ENCODE results near the gene STARD4. TPM values are rescaled to one million over a fixed set of nuclear protein-coding genes. Genes with fewer than 3 reads are reported as not detected.
A peak's percentile ranks its signal among the peaks of the same experiment; 100 is the strongest.

The STARD4 gene
- total and polyA plus RNA-seq, 2 of the 13 experiments (the other 11 are each of a cell fraction or from before 2014, with no cell fraction given) = 27.4 to 66.9 TPM

- TF ChIP-seq POGK (CRISPR knock-in tag; conservative IDR thresholded peaks at IDR 0.05) (peak; percentile 70), SP2 (CRISPR knock-in tag; IDR thresholded peaks at IDR 0.05) (peak; percentile 80), KMT2A (CRISPR knock-in tag; IDR thresholded peaks at IDR 0.05) (peak; percentile 94; the same call in 1 of the 2 replicates), ESRRA (CRISPR knock-in tag; IDR thresholded peaks at IDR 0.05; ENCODE audit: low read depth) (no peak; the same call in 1 of the 2 replicates), FOXP4 (CRISPR knock-in tag; IDR thresholded peaks at IDR 0.05) (peak; percentile 40; the same call in 1 of the 2 replicates), ZNF143 (CRISPR knock-in tag; IDR thresholded peaks at IDR 0.05) (no peak; the same call in 1 of the 2 replicates), SOX5 (CRISPR knock-in tag; IDR thresholded peaks at IDR 0.05; ENCODE audit: borderline replicate concordance) (no peak; the same call in 1 of the 2 replicates), JUNB (CRISPR knock-in tag; IDR thresholded peaks at IDR 0.05; ENCODE audit: borderline replicate concordance) (0 out of 2 replicates have a peak, but pooled peaks have one; percentile 20), DNMT3B (CRISPR knock-in tag; conservative IDR thresholded peaks at IDR 0.05) (0 out of 2 replicates have a peak, but pooled peaks have one; percentile 53), PREB (CRISPR knock-in tag; IDR thresholded peaks at IDR 0.05) (0 out of 2 replicates have a peak, but pooled peaks have one; percentile 18), SKI (IDR thresholded peaks at IDR 0.05; ENCODE audit: partially characterized antibody) (peak; percentile 72), SALL1 (CRISPR knock-in tag; IDR thresholded peaks at IDR 0.05) (peak; percentile 53), KLF16 (CRISPR knock-in tag; IDR thresholded peaks at IDR 0.05) (peak in 1 of 2 experiments; percentile 80; a peak in 2 of 4 replicates), ZNF572 (CRISPR knock-in tag; IDR thresholded peaks at IDR 0.05) (0 out of 2 replicates have a peak, but pooled peaks have one; percentile 11), HDAC2 (CRISPR knock-in tag; IDR thresholded peaks at IDR 0.05) (peak; percentile 28; the same call in 1 of the 2 replicates), ZNF782 (CRISPR knock-in tag; IDR thresholded peaks at IDR 0.05; ENCODE audit: borderline replicate concordance) (no peak), ISX (CRISPR knock-in tag; conservative IDR thresholded peaks at IDR 0.05) (peak; percentile 67), MXD3 (CRISPR knock-in tag; IDR thresholded peaks at IDR 0.05) (peak; percentile 75), RBM39 (IDR thresholded peaks at IDR 0.05; ENCODE audit: low read depth, low read length, poor library complexity, severe bottlenecking) (peak; percentile 53), JARID2 (CRISPR knock-in tag; IDR thresholded peaks at IDR 0.05; ENCODE audit: insufficient replicate concordance) (peak; percentile 6), DMAP1 (CRISPR knock-in tag; IDR thresholded peaks at IDR 0.05) (peak; percentile 60; the same call in 1 of the 2 replicates), ZBTB25 (CRISPR knock-in tag; IDR thresholded peaks at IDR 0.05) (peak; percentile 49; the same call in 1 of the 2 replicates), ZNF253 (CRISPR knock-in tag; IDR thresholded peaks at IDR 0.05; ENCODE audit: borderline replicate concordance) (no peak)
Observed at GRCh38 chr5:111512375-111513130, at the start of gene STARD4 (continued).
